Measurements from ENCODE around the gene CNPY1.
"Not testable (repeated sequence)": the region's sequence is repeated elsewhere in the genome, so short reads cannot be mapped to it uniquely, and the experiment has no call there.

The CNPY1 gene

DNA sequence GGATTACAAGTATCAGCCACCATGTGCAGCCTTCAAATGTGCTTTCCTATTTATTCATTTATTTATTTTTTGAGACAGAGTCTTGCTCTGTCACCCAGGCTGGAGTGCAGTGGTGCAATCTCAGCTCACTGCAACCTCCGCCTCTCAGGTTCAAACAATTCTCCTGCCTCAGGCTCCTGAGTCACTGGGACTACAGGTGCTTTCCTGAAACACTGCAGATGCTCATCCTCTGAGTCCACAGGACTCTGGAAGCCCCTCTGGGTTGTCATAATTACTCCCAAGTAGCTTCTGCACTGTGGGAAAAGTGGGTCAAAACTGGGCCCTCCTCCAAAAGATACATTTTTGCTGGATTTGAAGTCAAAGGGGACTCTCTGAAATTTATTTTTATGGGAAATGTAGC, at the start of gene CNPY1:
TSS of gene CNPY1 (minus strand) at position 111 of the 400 bp plus-strand sequence. CDS start 630 bp downstream, outside the sequence.
- not testable (repeated sequence) for DNase-seq

DNA sequence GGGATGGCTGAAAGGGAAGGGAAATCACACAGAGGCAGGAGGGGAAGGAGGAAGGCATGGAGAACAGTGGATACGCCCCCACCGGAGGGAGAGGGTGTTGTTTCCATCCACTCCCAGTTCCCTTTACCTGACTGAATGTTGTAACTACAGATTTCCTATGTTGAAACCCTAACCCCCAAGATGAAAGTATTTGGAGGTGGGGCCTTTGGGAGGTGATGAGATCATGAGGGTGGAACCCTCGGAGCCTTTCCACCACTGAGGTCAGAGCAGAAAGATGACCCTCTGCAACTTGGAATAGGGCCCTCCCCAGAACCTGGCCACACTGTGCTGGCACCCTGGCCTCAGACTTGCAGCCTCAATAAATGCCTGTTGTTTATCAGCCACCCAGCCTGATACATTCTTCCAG, 48.6 kb upstream of the CNPY1 start:
- no peak for DNase-seq

DNA sequence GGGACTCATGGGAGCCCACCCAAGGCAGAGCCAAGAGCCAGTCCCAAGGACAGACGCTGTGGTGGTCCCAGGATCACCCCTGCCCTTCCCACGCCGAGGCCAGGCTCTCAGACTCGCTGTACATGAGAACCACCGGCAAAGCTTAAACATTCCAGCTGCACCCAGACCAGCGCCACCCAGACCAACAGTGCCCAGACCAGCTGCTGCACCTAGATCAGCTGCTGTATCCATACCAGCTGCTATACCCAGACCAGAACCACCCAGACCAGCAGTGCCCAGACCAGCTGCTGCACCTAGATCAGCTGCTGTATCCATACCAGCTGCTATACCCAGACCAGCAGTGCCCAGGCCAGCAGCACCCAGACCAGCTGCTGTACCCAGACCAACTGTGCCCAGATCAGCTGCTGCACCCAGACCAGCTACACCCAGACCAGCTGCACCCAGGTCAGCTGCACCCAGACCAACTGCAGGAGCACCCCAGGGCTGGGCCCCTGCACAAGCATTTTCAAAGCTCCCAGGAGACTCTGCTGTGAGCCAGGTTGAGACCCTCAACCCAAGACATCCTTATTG, 47.9 kb upstream of the CNPY1 start:
- peak; percentile 42 for DNase-seq

DNA sequence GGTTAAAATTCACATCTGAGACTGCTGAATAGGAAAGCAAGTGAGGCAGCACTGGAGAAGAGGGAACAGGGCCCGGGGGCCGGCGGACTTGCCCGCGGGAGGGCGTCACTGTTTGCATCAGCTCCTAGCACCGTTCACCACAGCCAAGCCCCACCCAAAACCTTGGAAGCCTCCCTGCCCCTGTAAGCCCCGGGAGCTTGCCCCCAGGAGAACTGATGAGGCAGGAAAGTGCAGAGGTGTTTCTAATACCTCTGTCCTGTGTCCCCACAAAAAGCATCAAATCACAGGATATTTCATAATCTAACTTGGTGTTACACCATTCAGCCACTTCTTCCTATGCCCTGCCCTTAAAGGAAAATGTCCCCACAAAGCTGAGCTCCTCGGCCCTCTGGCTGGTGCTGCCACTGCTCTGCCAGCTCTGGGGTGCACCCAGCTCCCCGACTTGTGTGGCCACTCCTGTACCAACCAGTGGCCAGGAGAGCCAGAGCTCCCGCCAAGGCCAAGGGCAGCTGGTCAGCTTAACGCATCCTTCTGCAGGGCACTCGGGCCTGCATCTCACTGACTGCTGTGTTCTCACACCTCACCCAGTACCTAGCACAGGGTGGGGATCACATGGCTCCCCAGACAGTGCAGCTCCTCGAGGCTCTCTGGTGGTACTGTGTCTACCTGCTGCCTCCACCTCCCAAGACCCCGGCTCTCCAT, 47.3 kb upstream of the CNPY1 start:
- DNase-seq, result no peak

DNA sequence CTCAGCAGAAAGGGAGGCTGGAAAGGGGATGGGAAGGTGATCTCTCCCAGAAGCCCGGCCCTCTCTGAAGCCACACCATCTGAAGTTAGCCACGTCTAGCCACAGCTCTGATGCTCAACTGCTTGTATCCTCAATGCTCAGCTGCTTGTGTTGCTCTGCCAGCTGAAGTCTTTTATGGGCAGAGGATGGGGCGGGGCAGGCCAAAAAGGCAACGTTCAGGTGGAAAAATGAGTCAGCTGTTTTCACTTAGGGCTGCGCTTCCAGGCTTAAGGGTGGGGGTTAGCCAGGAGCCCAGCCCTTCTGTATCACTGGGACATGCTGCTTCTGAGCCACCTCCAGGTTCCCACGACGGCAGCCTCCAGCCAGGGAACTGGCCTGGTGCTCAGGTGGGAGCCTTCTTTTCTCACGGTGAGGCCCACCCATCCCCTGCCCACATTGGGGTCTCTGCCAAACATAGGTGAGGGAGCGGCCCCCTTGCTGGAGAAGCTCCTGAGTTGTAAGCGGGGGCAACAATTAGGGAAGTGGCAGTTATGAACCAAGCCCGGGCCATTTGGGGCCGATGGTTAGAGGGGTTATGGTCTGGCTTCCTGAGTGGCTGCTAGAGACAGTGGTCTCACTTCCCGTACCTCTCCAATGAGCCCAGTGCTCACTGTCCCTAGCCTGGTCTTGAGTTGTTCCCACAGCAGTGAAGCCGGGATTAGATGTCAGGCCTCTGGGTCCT, 44.9 kb upstream of the CNPY1 start:
- DNase-seq, result no peak

DNA sequence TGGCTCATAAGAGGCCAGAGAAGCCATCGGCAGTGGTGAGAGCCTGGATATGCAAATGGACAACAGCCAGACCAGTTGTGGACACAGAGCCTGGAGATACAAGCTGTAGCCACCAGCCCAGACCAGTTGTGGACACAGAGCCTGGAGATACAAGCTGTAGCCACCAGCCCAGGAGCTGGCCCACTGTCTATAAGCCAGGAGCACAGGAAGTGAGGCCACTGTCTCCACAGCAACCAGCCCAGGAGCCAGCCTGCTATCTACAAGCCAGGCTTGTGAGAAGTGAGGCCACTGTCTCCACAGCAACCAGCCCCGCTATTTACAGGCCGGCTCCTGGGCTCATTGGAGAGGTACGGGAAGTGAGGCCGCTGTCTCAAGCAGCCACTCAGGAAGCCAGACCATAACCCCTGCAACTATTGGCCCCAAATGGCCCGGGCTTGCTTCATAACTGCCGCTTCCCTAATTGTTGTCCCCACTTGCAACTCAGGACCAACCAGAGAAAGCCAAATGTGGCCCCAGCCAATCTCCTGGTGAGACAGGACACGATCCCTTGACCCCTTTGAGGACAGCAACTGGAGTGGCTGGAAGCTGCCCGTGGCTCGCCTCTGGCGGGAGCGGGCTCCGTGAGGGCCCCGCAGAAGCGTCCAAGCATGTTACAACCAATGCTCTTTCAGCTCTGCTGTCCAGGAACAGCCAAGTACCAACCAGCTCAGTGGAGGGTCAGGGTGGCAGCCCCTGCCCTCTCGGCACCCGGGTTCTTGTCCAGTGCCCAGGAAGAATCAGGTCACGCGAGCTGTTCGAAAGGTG, 44.1 kb upstream of the CNPY1 start:
- no peak for DNase-seq

DNA sequence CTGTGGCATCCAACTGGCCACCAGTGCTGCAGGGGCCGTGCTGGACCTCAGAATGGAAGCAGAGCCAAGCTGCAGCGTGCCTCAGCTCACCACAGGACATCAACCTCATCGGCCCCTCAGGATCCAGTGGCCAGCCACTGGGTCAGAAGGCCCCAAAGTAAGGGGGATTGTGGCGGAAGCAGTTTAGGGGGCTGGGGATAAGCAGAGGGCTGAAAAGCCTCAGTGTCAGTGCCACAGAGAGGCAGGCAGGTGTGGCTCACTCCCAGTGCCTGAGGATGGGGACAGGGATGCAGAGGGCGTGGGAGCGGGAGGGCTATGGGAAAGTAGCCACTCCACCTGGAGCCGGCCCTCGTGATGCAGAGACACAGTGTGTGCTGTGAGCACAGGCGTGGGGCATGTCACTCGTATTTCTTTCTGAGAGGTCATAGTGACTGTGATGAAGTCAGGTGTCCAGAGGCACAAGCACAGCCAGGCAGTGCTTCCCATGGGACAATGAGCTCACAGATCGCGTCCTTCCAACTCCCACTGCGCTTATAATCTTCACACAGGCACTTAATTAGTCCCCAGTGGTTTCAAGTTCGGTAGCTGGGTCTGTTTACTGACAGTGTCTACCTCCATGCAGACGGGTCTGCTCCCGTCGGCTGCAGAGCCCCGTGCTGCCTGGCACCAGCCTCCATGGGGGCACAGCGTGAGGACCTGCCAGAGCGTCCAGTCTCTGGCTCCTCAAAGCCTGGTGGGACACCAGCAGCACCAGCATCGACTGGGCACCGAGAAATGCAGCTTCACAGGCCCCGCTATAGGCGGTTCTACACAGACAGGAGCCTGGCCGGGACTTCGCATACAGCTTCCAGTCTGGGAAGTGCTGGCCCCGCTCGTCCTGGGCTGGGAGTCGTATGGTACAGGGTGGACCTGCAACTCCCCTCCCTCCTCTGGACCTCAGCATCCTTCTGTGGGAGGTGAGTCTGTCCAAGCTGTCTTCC, 42.9 kb upstream of the CNPY1 start:
- DNase-seq, result no peak

DNA sequence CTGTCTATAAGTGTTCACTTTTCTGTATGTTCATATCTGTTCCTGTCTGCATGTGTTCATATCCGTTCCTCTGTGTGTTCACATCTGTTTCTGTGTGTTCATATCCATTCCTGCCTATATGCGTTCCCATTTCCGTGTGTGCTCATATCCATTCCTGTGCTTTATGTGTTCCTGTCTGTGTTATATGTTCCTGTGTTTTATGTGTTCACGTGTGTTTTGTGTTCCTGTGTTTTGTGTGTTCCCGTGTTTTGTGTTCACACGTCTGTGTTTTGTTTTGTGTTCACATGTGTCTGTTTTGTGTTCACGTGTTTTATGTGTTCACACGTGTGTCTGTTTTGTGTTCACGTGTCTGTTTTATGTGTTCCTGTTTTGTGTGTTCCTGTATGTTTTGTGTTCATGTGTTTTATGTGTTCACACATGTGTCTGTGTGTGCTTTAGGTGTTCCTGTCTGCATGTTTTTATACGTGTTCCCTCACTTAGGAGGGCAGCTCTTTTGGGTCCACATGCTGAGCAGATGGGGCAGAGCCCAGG, 42.2 kb upstream of the CNPY1 start:
- DNase-seq, result no peak

DNA sequence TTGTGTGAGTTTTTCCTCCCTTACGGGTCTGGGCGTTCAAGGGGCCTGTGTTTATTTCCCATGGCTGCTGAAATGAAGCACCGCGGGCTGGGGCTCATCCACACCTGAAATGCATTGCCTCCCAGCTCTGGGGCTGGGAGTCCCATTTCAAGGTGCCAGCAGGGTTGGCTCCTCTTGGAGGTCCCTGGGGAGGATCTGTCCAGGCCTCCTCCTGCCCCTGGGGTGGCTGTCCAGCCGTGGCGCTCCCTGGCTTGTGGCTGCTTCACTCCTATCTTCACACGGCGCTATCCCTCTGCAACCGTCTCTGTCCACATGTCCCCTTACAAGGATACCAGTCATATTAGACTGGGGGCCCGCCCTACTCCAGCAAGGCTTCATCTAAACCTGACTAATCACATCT, 41.1 kb upstream of the CNPY1 start:
- DNase-seq, result no peak

DNA sequence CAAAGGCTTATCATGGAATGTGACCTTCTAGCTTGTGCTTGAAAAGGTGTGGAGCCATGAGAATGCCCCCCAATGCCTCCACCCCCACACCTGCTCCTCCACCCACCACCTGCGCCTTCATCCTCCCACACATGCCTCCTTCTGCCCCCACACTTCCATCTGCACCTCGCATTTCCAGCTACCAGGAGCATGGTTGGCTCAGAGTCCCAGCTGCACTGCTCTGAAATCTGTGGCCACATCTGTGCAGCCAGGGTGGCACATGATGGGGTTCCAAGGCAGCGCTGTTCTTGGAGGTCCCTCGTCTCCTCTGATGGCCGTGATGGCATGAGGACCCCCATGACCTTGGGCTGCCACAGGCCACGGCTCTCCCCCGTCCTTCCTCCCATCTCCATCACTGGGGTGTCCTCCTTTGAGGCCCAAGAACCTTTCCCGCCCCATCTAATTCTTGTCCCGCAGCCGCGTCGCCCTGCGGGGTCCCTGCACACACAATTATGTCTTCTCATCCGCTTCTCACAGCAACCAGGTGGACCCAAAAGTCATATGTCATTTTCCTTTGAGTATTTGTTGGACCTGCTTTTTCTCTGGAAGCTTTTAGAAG, 40.6 kb upstream of the CNPY1 start:
- DNase-seq, result no peak

DNA sequence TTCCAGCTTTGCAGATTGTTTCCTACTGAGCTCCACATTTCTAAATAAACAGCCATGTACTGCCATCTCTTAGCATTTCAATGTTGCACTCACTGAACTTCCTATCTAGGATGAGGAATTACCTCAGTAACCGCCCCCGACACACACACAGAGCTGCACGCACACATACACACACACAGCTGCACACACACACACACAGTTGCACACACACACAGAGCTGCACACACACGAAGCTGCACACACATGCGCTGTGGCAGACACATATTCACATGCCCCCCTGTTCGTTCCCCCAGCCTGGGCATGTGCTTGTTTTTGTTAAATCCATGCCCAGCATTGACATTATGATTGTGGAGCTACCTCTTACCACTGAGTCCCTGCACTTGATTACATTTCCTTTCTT, 39.6 kb upstream of the CNPY1 start:
- DNase-seq, result no peak

DNA sequence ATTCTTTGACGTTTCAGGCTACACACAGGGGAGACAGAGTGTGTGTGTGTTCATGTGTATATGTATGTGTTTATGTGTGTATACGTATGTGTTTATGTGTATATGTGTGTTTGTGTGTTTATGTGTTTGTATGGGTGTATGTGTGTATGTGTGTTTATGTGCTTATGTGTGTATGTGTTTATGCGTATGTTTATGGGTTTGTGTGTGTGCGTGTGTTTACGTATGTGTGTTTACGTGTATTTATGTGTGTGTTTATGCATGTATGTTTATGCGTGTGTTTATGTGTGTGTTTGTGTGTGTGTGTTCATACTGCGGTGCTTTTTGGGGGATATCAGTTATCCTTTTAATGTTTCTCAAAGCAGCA, 39.2 kb upstream of the CNPY1 start:
- DNase-seq, result no peak

DNA sequence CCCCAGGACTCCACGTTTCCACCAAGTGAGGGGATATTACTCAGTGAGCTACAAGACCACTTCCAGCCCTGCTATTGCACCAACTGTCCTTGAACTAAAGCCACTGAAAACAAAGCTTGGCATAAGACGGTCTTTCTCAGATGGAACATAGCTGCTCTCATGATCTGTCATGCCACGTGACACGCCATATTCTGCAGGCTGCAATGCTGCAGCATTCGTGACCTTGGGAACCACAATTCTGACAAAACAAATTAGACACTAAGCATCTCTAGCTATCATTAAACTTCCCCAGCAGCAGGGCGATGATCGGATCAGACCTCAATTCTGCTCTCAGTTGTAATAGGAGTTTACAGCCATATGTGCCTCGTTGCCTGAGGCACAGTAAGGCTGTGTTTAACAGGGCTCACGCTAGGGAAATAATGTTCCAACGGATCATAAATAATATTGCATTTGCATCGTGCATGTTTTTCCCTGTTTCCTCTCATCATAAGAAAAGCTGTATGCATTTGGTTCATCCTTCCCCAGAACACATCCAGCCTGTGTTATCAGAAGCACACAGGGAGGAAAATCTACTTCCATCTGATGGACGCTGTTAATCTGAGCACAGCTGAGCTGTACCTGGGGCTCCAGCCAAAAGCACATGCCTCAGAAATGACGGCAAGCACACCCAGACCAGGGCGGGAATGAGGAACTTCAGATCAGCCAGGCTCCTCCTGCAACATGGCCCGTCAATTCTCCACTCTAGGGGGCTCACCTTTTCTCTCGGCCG, 38.6 kb upstream of the CNPY1 start:
- peak; percentile 70 for DNase-seq

DNA sequence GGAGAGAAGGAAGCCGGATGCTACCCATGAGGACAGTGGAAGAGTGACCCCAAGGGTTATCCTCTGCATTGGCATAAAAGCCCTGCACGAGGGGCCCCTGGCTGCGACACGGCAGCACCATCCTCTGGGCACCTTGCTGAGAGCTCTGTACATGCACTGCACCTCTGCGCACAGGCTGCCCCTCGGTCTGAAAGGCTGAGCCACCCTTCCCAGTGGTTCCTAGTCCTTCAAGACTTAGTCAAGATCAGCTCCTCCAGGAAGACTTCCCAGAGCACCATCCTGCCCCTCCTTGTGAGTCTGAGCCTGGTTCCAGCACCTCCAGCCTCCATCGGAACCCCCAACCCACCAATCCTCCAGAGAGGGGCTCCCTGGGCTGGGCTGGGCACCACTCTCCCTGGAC, 37.9 kb upstream of the CNPY1 start:
- DNase-seq, result no peak

DNA sequence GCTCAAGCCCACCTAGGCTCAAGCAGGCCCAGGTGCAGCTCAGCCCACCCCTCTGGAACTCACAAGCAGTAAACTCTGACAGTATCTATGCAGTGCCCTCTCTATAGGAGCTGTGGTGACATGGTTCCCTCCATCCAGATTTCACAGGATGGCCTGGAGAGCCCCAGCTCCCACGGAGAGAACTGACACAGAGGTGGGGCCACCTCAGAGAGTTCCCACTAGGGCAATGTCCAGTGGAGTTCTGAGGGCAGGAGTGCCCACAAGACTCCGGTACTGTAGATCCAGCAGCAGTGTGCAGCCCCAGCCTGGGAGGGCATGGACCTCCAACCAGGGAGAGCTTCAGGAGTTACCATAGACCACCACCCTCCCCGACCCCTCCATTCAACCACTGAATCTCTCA, 37.3 kb upstream of the CNPY1 start:
- no peak for DNase-seq

DNA sequence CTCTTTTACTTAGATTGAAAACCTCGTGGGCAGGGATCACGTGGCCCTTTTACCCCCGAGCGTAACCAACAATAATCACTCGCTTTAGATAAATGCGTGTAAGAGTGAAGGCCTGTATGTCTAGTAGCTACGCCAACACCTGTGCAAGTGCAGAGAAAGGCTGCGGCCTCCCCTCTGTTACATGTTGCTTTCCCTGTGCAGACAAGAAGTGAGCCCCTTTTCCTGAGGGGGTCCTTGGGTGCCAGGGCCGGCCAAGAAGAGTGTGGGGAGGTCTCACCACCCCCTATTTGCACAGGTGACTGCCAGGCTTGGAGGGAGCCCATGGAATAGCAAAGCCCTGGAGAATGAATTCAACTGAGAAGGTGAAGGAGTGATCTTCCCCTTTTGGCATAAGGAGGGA, 35.6 kb upstream of the CNPY1 start:
- DNase-seq, result no peak

DNA sequence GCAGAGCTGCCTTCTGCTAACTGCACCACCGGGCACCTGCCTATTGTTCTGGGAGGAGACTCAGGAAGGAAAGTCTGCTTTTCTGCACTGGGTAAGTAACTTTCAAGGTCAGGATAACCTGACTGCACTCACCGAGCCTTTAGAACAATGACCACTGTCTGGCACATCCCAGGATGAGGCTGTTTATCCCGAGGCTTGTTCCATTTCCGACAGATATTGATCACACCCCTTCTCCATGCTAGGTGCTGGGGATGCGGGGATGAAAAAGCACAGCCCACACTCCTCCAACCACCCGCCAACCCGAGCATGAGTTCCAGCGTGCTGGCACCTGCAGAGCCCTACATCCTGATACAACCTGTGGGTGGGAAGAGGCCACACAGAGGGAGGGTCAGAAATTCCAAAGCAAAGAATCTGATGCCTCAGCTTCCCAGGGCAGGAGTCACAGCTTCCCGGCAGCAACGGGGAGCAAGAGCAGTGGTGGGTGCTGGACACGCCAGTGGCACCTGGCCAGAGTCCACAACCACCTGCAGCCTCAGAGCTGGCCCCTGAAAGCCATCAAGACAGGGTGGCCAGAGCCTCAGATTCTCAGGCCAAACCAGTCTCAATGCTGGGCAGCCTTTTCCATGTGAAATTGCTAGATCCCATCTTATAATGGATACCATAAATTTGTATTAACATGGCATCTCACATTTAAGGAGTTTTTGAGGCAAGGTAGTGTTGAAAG, 34.9 kb upstream of the CNPY1 start:
- no peak for DNase-seq

DNA sequence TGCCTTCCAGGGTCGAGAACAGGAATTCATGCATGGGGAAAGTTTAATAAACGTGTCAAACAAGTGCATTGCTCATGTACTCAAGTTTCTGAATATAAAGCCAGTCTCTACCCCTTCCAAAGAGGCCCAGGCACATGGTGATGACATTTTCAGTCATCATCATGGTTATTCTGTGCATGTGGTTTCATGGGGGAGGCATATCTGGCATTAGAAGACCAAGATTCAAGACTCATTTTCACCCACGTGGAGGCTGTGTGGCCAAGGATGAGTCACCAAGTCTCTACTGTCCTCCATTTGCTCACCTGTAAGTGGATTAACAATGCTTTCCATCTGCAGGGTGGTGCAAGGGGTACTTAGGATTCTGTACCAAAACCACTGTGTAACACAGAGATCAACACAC, 34.0 kb upstream of the CNPY1 start:
- DNase-seq, result no peak

DNA sequence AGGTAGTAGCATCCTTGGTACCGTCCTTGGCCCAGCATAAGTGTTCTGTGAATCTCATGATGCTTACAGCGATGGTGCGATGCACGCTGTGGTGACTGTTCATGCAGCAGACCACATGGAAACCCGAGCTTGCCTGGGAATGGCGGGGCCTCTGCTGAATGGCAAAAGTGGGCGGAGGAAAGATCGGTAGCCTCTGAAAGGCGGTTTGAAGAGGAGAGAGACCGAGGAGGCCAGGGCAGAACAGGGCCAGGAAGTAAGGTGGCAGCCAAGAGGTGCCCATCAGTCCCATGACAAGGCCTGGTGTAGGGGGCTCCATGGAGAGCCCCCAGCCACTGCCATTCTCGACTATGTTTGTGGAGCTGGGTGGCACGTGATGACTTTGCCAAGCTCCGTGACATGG, 33.2 kb upstream of the CNPY1 start:
- DNase-seq, result no peak

DNA sequence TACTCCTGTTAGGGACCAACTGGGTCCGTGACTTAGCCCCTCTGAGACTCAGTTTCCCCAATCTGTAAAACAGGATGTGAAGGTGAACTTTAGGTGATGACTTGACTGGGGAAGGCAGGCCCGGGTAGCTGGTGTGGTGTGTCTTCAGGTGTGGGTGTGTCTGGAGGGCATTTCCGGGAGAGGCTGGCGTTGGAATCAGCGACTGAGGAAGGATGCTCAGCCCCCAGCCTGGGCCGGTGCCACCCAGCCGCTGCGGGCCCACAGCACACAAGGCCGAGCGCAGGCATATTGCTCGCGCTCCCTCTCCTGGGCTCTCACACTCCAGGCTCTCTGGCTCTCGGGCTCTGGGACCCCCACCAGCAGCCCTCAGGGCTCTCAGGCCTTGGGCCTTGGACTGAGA, 31.7 kb upstream of the CNPY1 start:
- DNase-seq, result no peak

All from right hindlimb (tissue), 1 donor.